Measurements from ENCODE around the gene TPPP2. TPM values are rescaled to one million over a fixed set of nuclear protein-coding genes. Genes with fewer than 3 reads are reported as not detected.

The TPPP2 gene
- total RNA-seq, 4 donors from 2014 or later, result not detected

DNA sequence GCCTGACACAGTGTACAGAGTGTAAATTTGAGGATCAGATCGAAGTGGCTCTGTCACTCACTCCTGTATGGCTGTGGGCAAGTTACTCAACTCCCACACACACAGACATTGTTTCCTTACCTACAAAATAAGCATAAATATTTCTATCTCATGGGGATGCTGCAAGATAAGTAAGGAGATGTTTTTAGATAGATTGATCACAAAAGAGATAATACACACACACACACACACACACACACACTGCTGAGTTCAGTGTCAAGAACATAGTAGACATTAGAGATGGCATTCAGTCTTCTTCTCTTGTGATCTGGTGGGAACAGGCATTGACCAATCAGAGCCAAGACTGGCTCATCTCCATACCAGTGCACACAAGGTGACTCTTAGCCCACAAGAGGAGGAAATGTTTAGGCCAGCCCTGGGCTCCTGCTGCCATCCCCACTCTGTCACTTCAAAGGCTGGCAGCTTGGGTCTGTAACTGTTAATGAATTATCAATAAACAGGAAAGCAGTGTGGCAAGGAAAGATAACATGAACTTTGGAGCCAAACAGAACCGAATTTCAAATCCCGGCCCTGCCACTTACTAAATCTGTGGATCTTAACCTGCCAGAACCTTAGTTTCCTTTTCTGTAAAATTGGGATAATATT, 24.2 kb downstream of the TPPP2 start:
- no peak overlapping the region for H3K27ac ChIP-seq (replicated peaks in 1 of 4)
- no peak overlapping the region for H3K4me3 ChIP-seq
- no peaks in the 10 kb centered on the region for H3K9me3 ChIP-seq
- WGBS, result 69% methylated on average over 3 of the region's 3 CpGs
- H3K27me3 ChIP-seq, result no peaks in the 10 kb centered on the region
- DNase-seq (ENCODE audit: extremely low spot score), result no peak
- H3K36me3 ChIP-seq, result no peaks in the 10 kb centered on the region
- TF ChIP-seq, protein P1, sequence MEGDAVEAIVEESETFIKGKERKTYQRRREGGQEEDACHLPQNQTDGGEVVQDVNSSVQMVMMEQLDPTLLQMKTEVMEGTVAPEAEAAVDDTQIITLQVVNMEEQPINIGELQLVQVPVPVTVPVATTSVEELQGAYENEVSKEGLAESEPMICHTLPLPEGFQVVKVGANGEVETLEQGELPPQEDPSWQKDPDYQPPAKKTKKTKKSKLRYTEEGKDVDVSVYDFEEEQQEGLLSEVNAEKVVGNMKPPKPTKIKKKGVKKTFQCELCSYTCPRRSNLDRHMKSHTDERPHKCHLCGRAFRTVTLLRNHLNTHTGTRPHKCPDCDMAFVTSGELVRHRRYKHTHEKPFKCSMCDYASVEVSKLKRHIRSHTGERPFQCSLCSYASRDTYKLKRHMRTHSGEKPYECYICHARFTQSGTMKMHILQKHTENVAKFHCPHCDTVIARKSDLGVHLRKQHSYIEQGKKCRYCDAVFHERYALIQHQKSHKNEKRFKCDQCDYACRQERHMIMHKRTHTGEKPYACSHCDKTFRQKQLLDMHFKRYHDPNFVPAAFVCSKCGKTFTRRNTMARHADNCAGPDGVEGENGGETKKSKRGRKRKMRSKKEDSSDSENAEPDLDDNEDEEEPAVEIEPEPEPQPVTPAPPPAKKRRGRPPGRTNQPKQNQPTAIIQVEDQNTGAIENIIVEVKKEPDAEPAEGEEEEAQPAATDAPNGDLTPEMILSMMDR (IDR thresholded peaks at IDR 0.05), result no peak
- no peak for TF ChIP-seq POLR2A (IDR thresholded peaks at IDR 0.05; ENCODE audit: low read depth)
- no peak for TF ChIP-seq EP300 (IDR thresholded peaks at IDR 0.05)
- no peak for TF ChIP-seq POLR2AphosphoS5 (IDR thresholded peaks at IDR 0.05)
- H3K4me1 ChIP-seq, result no peaks in the 10 kb centered on the region
- intact Hi-C loops (cut with DNase I), result no loop called here

DNA sequence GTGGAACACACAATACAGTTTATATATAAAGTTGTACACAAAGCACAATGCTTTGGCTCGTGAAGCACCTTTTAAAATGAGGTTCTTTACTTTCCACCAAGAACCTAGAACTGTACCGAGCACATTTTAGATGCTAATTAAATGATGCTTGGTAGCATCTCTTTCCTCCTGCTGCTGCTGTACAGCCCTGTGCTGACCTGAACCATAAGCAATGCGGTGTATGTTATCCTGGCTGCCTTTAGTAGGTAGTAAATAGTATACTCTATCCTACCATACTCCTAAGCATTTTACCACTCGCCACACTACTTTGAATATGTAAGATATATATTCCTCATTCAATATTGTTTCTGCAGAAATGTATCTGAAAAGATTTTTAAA, 24.7 kb downstream of the TPPP2 start:
- intact Hi-C loops (cut with DNase I), result no loop called here
- DNase-seq (ENCODE audit: extremely low spot score), result no peak
- Histone ChIP-seq H3K4me1 (no peaks in the 10 kb centered on the region), H3K4me3 (no peak overlapping the region), H3K36me3 (no peaks in the 10 kb centered on the region), H3K9me3 (no peaks in the 10 kb centered on the region), H3K27me3 (no peaks in the 10 kb centered on the region), H3K27ac (replicated peaks in 1 of 4) (no peak overlapping the region)
- WGBS, result 86% methylated on average over 4 of the region's 4 CpGs
- TF ChIP-seq POLR2A (IDR thresholded peaks at IDR 0.05; ENCODE audit: low read depth) (no peak), EP300 (IDR thresholded peaks at IDR 0.05) (no peak), POLR2AphosphoS5 (IDR thresholded peaks at IDR 0.05) (no peak)
- TF ChIP-seq, protein P1 (IDR thresholded peaks at IDR 0.05), result no peak

DNA sequence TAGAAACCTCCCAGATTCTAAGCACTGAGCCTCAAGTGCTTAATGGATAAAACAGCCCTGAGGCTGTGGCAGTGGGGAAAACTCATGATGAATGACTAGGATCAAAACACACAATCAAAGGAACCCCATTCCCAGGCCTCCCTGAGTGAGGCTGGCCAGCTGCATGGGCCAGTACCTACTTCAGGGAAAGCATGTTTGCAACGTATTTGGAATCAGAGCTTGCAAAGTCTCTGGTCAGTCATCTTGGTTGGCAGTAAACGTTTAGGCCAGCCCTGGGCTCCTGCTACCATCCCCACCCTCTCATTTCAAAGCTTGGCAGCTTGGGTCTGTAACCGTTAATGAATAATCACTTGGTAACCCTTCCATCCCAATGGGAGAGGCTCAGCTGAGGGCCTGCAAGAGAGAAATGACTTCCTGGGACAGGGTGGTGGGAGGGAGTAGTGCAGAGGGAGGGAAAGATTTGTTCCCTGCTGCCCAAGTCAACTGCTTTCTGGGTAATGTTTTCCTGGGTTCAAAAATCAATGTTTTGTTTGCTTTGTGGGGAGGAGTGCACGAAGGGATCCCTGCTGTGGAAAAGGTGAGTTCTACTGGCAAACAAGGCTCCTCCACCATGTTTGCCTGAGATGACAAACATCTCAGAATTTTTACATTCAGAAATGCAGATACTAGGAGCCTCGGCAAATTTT, 25.6 kb downstream of the TPPP2 start:
- Histone ChIP-seq H3K4me3 (no peak overlapping the region), H3K27me3 (no peaks in the 10 kb centered on the region), H3K9me3 (no peaks in the 10 kb centered on the region), H3K36me3 (no peaks in the 10 kb centered on the region), H3K4me1 (no peaks in the 10 kb centered on the region), H3K27ac (replicated peaks in 1 of 4) (no peak overlapping the region)
- DNase-seq (ENCODE audit: extremely low spot score), result no peak
- TF ChIP-seq POLR2AphosphoS5 (IDR thresholded peaks at IDR 0.05) (no peak), POLR2A (IDR thresholded peaks at IDR 0.05; ENCODE audit: low read depth) (no peak), EP300 (IDR thresholded peaks at IDR 0.05) (no peak)
- TF ChIP-seq, protein P1 (IDR thresholded peaks at IDR 0.05), result no peak
- intact Hi-C loops (cut with DNase I), result no loop called here
- 70% methylated on average over 4 of the region's 5 CpGs for WGBS

DNA sequence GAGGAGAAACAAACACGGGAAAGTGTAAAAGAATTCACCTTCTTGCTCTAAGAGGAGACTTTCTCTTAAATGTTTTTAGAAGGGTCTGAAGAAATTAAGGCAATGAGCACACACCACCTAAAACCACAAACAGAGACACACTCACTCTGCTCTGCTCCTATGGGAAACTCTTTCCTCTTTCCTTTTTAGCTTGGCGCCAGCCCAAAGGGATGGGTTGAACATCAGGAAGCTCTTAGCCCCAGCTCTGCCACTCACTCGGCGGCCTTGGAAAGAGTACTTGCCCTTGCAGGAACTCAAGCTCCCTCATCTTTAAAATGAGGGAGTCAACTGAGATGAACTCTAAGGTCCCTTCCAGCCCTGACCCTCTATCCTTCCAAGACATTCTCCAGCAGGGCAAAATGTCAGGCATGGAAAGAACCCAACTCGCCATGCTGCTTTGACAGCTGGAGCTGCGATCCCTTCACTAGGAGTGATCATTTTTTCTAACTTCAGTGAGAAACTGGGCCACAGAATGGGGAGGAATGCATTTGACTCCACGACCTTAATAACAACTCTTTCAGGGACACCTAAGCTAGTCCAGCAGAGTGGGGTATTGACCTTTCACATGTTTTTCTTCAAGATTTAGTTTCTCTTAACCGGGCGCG, 26.6 kb downstream of the TPPP2 start:
- no peak for DNase-seq (ENCODE audit: extremely low spot score)
- intact Hi-C loops (cut with DNase I), result no loop called here
- Histone ChIP-seq H3K27ac (replicated peaks in 1 of 4) (no peak overlapping the region), H3K4me3 (no peak overlapping the region), H3K36me3 (no peaks in the 10 kb centered on the region), H3K4me1 (no peaks in the 10 kb centered on the region), H3K27me3 (no peaks in the 10 kb centered on the region), H3K9me3 (no peaks in the 10 kb centered on the region)
- no peak for TF ChIP-seq EP300 (IDR thresholded peaks at IDR 0.05)
- TF ChIP-seq POLR2AphosphoS5 (IDR thresholded peaks at IDR 0.05), result no peak
- TF ChIP-seq, protein P1 (IDR thresholded peaks at IDR 0.05), result no peak
- TF ChIP-seq POLR2A (IDR thresholded peaks at IDR 0.05; ENCODE audit: low read depth), result no peak
- WGBS, result 82% methylated on average over 10 of the region's 10 CpGs

All from esophagus muscularis mucosa (tissue), 4 donors.